GM12801 (cell line): ENCODE measurements around the gene RXRG.

Experiments used
- CTCF ChIP-seq: IDR thresholded peaks from one replicate; pipeline ENCODE4 v1.5.1; 2011; ENCODE audit warnings: control low read depth; ENCODE audit not compliant: insufficient read length; ENCODE audit errors: extremely low read depth

RXRG gene

GRCh38 chr1:165367375-165367993 lies 77.4 kb downstream of the RXRG start:
- peak; percentile 33 for TF ChIP-seq CTCF

GRCh38 chr1:165365341-165365740 lies 79.6 kb downstream of the RXRG start:
- no peak for TF ChIP-seq CTCF

GRCh38 chr1:165364568-165365133 lies 80.3 kb downstream of the RXRG start:
- TF ChIP-seq CTCF = no peak

- TF ChIP-seq CTCF = no peak
Observed at GRCh38 chr1:165356876-165357275, 88.0 kb downstream of the RXRG start.

- no peak for TF ChIP-seq CTCF
Observed at GRCh38 chr1:165355977-165356811, 88.7 kb downstream of the RXRG start, which contains the start of gene LMX1A. Gene LMX1A, minus strand, starts transcription at chr1:165356715. Its CDS starts 1,156 bp downstream, at chr1:165355559.

GRCh38 chr1:165355139-165355976 lies 89.6 kb downstream of the RXRG start:
- TF ChIP-seq CTCF = no peak

GRCh38 chr1:165354739-165355138 lies 90.2 kb downstream of the RXRG start:
- TF ChIP-seq CTCF = no peak
